Breast epithelium (tissue), 3 donors: ENCODE data around the gene ACVR2B.

ENCODE experiments used
- POLR2A ChIP-seq: fragments of 450-650 bp; IDR thresholded peaks from one replicate; pipeline ENCODE4 v1.6.1; 2016; ENCODE audit warnings: antibody characterized with exemption, mild to moderate bottlenecking, moderate library complexity
- POLR2AphosphoS5 ChIP-seq, 3 donors: sonication (generic); formaldehyde crosslinking; IDR thresholded peaks; one replicate each; pipeline ENCODE4 v1.6.1; 2017; ENCODE audit warnings: antibody characterized with exemption in 3 of 3
- TF ChIP-seq, protein P1 (sequence below), 3 donors: fragments of 450-650 bp; IDR thresholded peaks; one replicate each; pipeline ENCODE4 v1.5.1; 2016 to 2017; ENCODE audit warnings: antibody characterized with exemption in 3 of 3, mild to moderate bottlenecking in 3 of 3, moderate library complexity in 3 of 3

GRCh38 chr3:38411591-38411990 lies 42.1 kb upstream of the ACVR2B start:
- TF ChIP-seq, protein P1, sequence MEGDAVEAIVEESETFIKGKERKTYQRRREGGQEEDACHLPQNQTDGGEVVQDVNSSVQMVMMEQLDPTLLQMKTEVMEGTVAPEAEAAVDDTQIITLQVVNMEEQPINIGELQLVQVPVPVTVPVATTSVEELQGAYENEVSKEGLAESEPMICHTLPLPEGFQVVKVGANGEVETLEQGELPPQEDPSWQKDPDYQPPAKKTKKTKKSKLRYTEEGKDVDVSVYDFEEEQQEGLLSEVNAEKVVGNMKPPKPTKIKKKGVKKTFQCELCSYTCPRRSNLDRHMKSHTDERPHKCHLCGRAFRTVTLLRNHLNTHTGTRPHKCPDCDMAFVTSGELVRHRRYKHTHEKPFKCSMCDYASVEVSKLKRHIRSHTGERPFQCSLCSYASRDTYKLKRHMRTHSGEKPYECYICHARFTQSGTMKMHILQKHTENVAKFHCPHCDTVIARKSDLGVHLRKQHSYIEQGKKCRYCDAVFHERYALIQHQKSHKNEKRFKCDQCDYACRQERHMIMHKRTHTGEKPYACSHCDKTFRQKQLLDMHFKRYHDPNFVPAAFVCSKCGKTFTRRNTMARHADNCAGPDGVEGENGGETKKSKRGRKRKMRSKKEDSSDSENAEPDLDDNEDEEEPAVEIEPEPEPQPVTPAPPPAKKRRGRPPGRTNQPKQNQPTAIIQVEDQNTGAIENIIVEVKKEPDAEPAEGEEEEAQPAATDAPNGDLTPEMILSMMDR (IDR thresholded peaks at IDR 0.05) = no peak
- TF ChIP-seq POLR2A (no peak), POLR2AphosphoS5 (IDR thresholded peaks at IDR 0.05) (no peak)
